K562 (cell line): ENCODE results near the gene FHIT. TPM values are rescaled to one million over a fixed set of nuclear protein-coding genes. Genes with fewer than 3 reads are reported as not detected.

ENCODE experiments used
- ASH1L ChIP-seq: fragments of 450-650 bp; IDR thresholded peaks from 2 replicates; pipeline ENCODE4 v1.6.1; 2018; ENCODE audit warnings: borderline replicate concordance, mild to moderate bottlenecking, low read depth; ENCODE audit not compliant: partially characterized antibody
- CBFA2T3 ChIP-seq: fragments of 450-650 bp; IDR thresholded peaks from 2 replicates; pipeline ENCODE4 v1.6.1; 2017
- ETV6 ChIP-seq, 3 experiments: fragments of 150-350 bp in 1 of 3; sonication (generic) in 1 of 3; formaldehyde crosslinking in 1 of 3; IDR thresholded peaks; 2 replicates each; pipeline versions ENCODE4 v1.6.1 to v1.8.0; 2014 to 2022; ENCODE audit warnings: borderline replicate concordance in 2 of 3, low read depth in 2 of 3, antibody characterized with exemption in 1 of 3, low read length in 1 of 3, mild to moderate bottlenecking in 1 of 3, missing genetic modification reagents in 1 of 3
- FOXK2 ChIP-seq, 2 experiments: fragments of 450-650 bp; IDR thresholded peaks in 1 of 2; conservative IDR thresholded peaks in 1 of 2; 2 replicates each; pipeline ENCODE4 v1.6.1; 2016; ENCODE audit warnings: low read depth in 2 of 2, mild to moderate bottlenecking in 1 of 2
- HDAC3 ChIP-seq: fragments of 450-650 bp; IDR thresholded peaks from 2 replicates; pipeline ENCODE4 v1.6.1; 2018; ENCODE audit warnings: borderline replicate concordance, mild to moderate bottlenecking, moderate library complexity; ENCODE audit not compliant: partially characterized antibody
- HDAC6 ChIP-seq: IDR thresholded peaks from 2 replicates; pipeline ENCODE4 v1.6.1; 2012; ENCODE audit warnings: low read depth, mild to moderate bottlenecking, control low read depth, inconsistent platforms, low read length, moderate library complexity
- KLF16 ChIP-seq: IDR thresholded peaks from 2 replicates; pipeline ENCODE4 v1.6.1; 2016; ENCODE audit warnings: antibody characterized with exemption
- NFIC ChIP-seq: fragments of 450-650 bp; IDR thresholded peaks from 2 replicates; pipeline ENCODE4 v1.6.1; 2017; ENCODE audit warnings: mild to moderate bottlenecking, inconsistent platforms
- NONO ChIP-seq, 2 experiments: fragments of 200-400 bp in 1 of 2; fragments of 450-650 bp in 1 of 2; formaldehyde crosslinking in 1 of 2; IDR thresholded peaks; 2 replicates each; pipeline ENCODE4 v1.6.1; 2017; ENCODE audit warnings: low read depth in 2 of 2, mild to moderate bottlenecking in 2 of 2, moderate library complexity in 2 of 2, low read length in 1 of 2
- NR2C2 ChIP-seq, 2 experiments: fragments of 200-800 bp in 1 of 2; sonication (Bioruptor generic) in 1 of 2; sonication (generic) in 1 of 2; formaldehyde crosslinking in 1 of 2; IDR thresholded peaks; 2 replicates each; pipeline versions ENCODE4 v1.6.1 to v1.8.0; 2016 to 2022; ENCODE audit warnings: mild to moderate bottlenecking in 1 of 2, missing compliant biosample characterization in 1 of 2, missing genetic modification characterization in 1 of 2, missing genetic modification reagents in 1 of 2
- POLR2H ChIP-seq: IDR thresholded peaks from 2 replicates; pipeline ENCODE4 v1.6.1; 2016; ENCODE audit warnings: missing genetic modification characterization, low read depth, mild to moderate bottlenecking, control low read depth, missing compliant biosample characterization, moderate library complexity
- POU5F1 ChIP-seq: fragments of 150-350 bp; IDR thresholded peaks from 2 replicates; pipeline ENCODE4 v1.6.1; 2014; ENCODE audit warnings: borderline replicate concordance, low read length, low read depth, mild to moderate bottlenecking; ENCODE audit not compliant: partially characterized antibody
- TAF9B ChIP-seq: fragments of 450-650 bp; IDR thresholded peaks from 2 replicates; pipeline ENCODE4 v1.6.1; 2018; ENCODE audit warnings: mild to moderate bottlenecking; ENCODE audit not compliant: partially characterized antibody
- TCF3 ChIP-seq: sonication (generic); formaldehyde crosslinking; IDR thresholded peaks from 2 replicates; pipeline ENCODE4 v1.4.0; 2020; ENCODE audit warnings: mild to moderate bottlenecking, missing genetic modification reagents
- TEAD4 ChIP-seq, 2 experiments: sonication (generic) in 1 of 2; formaldehyde crosslinking in 1 of 2; IDR thresholded peaks; 2 replicates each; pipeline versions ENCODE4 v1.6.1 to v1.8.0; 2012 to 2022; ENCODE audit warnings: borderline replicate concordance in 1 of 2, inconsistent platforms in 1 of 2, low read length in 1 of 2, mild to moderate bottlenecking in 1 of 2, missing genetic modification reagents in 1 of 2
- XRCC3 ChIP-seq: fragments of 450-650 bp; IDR thresholded peaks from 2 replicates; pipeline ENCODE4 v1.6.1; 2017; ENCODE audit warnings: mild to moderate bottlenecking, moderate library complexity
- ZNF431 ChIP-seq: sonication (generic); formaldehyde crosslinking; IDR thresholded peaks from 2 replicates; pipeline ENCODE4 v1.8.0; 2022; ENCODE audit warnings: mild to moderate bottlenecking, missing genetic modification reagents
- polyA plus RNA-seq, 8 experiments: library from polyadenylated mRNA; depleted of rRNA in 4 of 8; stranded (reverse) in 5 of 8; unstranded in 3 of 8; fragments of >200 nt; fragmentation: Nextera tagmentation in 2 of 8; fragmentation: Illumina TruSeq in 1 of 8; extraction: Ambion mirVana in 2 of 8; extraction: Trizol in 1 of 8; gene quantifications; 2 replicates each; pipeline versions ENCODE4 v1.2.1 to v1.2.3, GENCODE V29; 2011 to 2014; ENCODE audit warnings: inconsistent platforms in 1 of 8, missing spikeins in 1 of 8
- total RNA-seq, 7 experiments: library from RNA; depleted of rRNA in 6 of 7; stranded (reverse); fragments of >200 nt in 6 of 7; fragmentation: Illumina TruSeq in 2 of 7; extraction: Trizol in 2 of 7; gene quantifications; 2 replicates each; pipeline versions ENCODE4 v1.2.1 to v1.2.3, GENCODE V29; 2011 to 2021; ENCODE audit warnings: low replicate concordance in 1 of 7

The FHIT gene
- total and polyA plus RNA-seq, 9 of the 15 experiments (the other 6 are each of a cell fraction or from before 2014, with no cell fraction given), result 1.7 to 9.1 (median 4.3) TPM

- TF ChIP-seq NFIC (peak; percentile 74), TCF3 (CRISPR knock-in tag) (peak; percentile 81), TEAD4 (IDR thresholded peaks at IDR 0.05; ENCODE audit: low read length) (peak; percentile 93), TEAD4 (CRISPR knock-in tag; IDR thresholded peaks at IDR 0.05; ENCODE audit: borderline replicate concordance) (no peak), FOXK2 (conservative IDR thresholded peaks at IDR 0.05 in 1 of 2, IDR thresholded peaks at IDR 0.05 in 1 of 2; ENCODE audit: low read depth in 2 of 2) (peak in 1 of 2 experiments; percentile 33; a peak in 1 of 4 replicates), HDAC6 (no peak), XRCC3 (no peak), CBFA2T3 (peak; percentile 96), HDAC3 (peak; percentile 51), KLF16 (peak; percentile 82), ASH1L (no peak), NONO (IDR thresholded peaks at IDR 0.05; ENCODE audit: low read depth in 2 of 2, low read length in 1 of 2) (0 out of 4 replicates have a peak, but pooled peaks of 1 of the 2 experiments have one; percentile 36), NR2C2 (CRISPR knock-in tag; IDR thresholded peaks at IDR 0.05) (no peak), NR2C2 (tag; IDR thresholded peaks at IDR 0.05) (0 out of 2 replicates have a peak, but pooled peaks have one; percentile 15), TAF9B (peak; percentile 38), POLR2H (tag) (0 out of 2 replicates have a peak, but pooled peaks have one; percentile 18), ETV6 (IDR thresholded peaks at IDR 0.05; ENCODE audit: borderline replicate concordance in 1 of 2, low read depth in 2 of 2, low read length in 1 of 2) (no peak), ETV6 (CRISPR knock-in tag; IDR thresholded peaks at IDR 0.05; ENCODE audit: borderline replicate concordance) (no peak), POU5F1 (no peak), ZNF431 (CRISPR knock-in tag) (no peak)
- TF ChIP-seq, all 486 proteins: peak for 46
These were observed 981.9 kb downstream of the FHIT start (continued) for GRCh38 chr3:60269377-60269776.
